ENCODE measurements around the gene PDE1C. TPM values are rescaled to one million over a fixed set of nuclear protein-coding genes. Genes with fewer than 3 reads are reported as not detected.

The PDE1C gene
- total RNA-seq, 1 donor from 2014 or later: 23.3 TPM

- DNase-seq (ENCODE audit: low spot score) (no peak), ATAC-seq (no peak)
- intact Hi-C loops (cut with DNase I): no loop called here
Observed at GRCh38 chr7:31962246-31962645, 108.0 kb downstream of the PDE1C start.

- ATAC-seq: no peak
- intact Hi-C loops (cut with DNase I): no loop called here
Observed at GRCh38 chr7:31958226-31958625, 112.0 kb downstream of the PDE1C start.

GRCh38 chr7:31957756-31958155, 112.5 kb downstream of the PDE1C start:
- ATAC-seq (no peak), DNase-seq (ENCODE audit: low spot score) (no peak)
- intact Hi-C loops (cut with DNase I): no loop called here

More at GRCh38 chr7:31958226-31958625, 112.0 kb downstream of the PDE1C start:
- DNase-seq (ENCODE audit: low spot score): no peak

DNA sequence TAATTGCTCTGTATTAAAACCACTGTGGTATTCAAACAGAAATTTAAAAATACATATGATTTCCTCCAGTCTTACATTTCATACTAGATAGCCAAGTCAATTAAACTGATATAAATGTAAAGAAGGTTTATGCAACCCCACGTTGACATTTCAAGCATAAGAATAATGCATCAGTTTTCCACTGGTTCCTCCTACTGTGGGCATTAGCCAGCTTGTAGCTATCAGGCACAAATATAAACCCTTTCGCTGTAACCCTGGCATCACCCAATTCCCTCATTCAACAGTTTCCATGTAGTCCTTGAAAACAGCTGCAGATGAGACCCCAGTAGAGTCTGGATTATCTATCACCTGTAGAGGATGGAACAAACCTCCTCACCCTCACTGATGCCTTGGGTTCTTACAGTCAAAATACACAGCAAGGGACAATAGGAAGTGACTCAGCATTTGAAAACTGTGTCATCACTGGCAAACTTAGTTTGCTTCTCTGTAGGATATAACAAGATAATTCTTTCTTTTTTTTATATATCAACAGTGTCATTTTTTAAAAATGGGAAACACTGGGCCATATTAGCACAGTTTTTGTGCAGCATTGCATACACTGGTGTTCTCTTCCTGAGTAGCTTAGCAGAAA, 113.0 kb downstream of the PDE1C start:
- ATAC-seq: no peak
- no peak for DNase-seq (ENCODE audit: low spot score)
- intact Hi-C loops (cut with DNase I): no loop called here

DNA sequence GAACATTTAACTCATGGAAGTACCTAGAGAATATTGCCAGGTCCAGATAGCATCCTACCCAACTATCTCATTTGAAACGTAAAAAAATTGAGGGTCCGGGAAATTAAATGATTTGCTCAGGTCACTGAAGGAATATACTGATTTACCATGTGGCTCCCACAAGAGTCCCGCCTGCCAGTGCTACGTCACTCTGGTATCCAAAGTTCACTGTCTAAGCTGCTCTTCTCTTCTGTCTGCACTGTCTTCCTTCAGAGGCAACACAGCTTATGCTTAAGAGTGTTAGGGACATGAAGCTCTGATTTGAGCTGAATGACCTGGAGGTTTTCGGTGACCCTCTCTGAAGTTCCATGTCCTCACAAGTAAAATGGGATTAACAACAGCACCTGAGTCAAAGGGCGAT, 114.6 kb downstream of the PDE1C start:
- DNase-seq (ENCODE audit: low spot score): no peak

DNA sequence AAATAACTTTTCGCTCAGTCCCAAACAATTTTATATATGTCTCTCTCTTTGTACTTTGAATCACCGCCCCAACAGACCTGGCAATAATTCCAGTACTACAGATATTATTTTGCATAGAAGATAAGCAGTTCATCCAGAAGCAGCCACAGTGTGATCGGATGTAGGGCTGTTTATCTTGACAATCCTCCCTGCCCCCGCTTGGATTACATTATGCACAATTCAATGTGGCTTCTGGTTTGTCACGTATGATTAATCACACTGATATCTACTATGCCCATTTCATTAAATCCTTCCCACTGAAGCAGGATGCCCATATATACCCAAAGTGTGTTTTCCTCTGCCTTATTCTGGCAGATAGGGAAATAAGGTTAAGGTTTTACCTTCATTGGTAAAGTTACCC, 115.2 kb downstream of the PDE1C start:
- DNase-seq (ENCODE audit: low spot score): no peak
- no peak for ATAC-seq
- intact Hi-C loops (cut with DNase I): no loop called here

More for the DNA sequence above, 114.6 kb downstream of the PDE1C start:
- ATAC-seq: no peak
- intact Hi-C loops (cut with DNase I): no loop called here

DNA sequence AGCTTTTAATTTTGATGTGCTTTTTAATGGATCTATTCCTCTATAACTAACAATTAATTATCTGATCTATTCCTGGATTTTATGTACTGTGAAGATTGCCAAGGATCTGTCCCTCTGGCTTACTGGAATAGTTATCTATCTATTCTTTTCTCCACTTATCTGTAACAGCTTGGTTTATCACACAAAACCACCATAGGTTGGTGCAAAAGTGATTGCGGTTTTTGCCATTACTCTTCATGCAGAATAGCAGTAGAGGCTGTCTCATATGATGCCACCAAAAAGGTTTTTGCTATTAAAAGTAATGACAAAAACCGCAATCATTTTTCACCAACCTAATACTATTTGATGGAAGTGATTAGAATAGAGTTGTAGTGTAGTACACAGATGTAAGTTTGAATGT, 115.7 kb downstream of the PDE1C start:
- intact Hi-C loops (cut with DNase I): loop anchor here (5.0 kb wide), 1 partner anchor 1722 kb away; no protein-coding TSS in a partner anchor
- ATAC-seq (no peak), DNase-seq (ENCODE audit: low spot score) (no peak)

- no peak for DNase-seq (ENCODE audit: low spot score)
- intact Hi-C loops (cut with DNase I): loop anchor here (5.0 kb wide), 1 partner anchor 1721 kb away; no protein-coding TSS in a partner anchor
- ATAC-seq: no peak
Observed at GRCh38 chr7:31953432-31953831, 116.8 kb downstream of the PDE1C start.

DNA sequence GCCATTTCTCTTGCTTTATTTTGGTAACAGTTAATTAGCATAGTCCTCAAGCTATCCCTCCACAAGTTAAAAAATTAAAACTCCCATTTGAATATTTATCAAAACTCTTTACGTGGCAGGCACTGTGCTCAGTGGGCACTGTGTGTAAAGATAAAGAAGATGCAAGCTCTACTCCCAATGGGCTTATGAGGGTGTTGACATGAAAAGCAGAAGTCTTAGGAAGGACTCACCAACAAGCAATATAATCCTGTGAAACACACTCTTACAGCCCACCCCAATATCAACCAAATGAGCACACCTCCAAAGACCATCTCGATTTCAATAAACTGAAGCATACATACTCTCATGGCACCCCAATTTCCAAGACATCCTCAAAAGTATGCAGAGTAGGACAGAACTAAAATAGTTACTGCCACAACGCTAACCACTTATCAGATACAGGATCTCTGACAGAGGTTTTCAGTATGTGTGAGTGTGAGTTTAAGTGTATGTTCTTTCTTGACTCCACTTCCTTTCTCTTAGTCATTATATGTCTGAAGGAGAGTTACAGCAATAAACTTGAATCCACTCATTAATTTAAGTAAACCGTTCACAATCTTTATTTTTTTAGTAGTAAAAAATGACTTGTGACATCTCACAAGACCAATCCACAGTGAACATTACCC, 120.0 kb downstream of the PDE1C start:
- DNase-seq (ENCODE audit: low spot score): no peak
- no peak for ATAC-seq
- intact Hi-C loops (cut with DNase I): loop anchor here (5.0 kb wide), 1 partner anchor 1718 kb away; no protein-coding TSS in a partner anchor

- intact Hi-C loops (cut with DNase I): no loop called here
- ATAC-seq (no peak), DNase-seq (ENCODE audit: low spot score) (no peak)
Observed at GRCh38 chr7:31948029-31948428, 122.2 kb downstream of the PDE1C start.

DNA sequence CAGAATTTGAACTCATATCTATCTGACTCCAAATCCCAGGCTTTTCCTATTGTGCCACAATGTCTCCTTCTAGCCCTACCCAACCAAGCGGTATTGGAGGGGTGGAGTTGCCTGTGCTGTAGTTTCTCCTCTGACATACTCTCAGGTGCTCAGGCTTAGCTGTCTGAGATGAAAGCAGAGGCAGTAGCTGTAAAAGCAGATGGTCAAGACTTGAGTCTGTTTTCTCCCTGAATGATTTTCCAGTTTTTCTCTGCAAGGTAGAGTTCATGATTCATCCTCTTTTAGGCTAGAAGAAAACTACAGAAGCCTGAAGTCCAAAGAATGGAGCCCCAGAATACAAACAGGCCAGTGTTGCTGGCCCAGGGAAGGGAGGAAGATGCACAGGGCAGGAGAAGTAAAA, 130.0 kb downstream of the PDE1C start:
- ATAC-seq (no peak), DNase-seq (ENCODE audit: low spot score) (no peak)
- intact Hi-C loops (cut with DNase I): no loop called here

DNA sequence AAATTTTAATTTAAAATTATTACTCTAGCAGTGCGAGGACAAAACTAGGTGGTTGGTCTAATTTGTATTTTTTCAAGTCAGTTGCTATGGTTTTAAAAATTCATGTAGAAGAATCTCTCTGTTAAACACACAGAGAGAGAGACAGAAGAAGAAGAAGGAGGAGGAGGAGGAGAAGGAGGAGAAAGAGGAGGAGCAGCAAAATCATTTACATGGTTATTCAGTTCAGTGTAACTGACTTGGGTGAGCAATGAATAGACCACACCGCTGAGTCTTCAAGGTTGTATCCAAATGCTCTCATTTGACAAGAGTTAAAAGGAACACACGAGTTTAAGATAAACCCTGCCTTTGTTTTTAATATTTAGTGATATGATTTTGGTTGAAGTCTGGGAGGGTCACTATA, 131.1 kb downstream of the PDE1C start:
- intact Hi-C loops (cut with DNase I): no loop called here

GRCh38 chr7:31938650-31939049, 131.6 kb downstream of the PDE1C start:
- intact Hi-C loops (cut with DNase I): no loop called here
- DNase-seq (ENCODE audit: low spot score): no peak
- ATAC-seq: no peak

More for the DNA sequence above, 131.1 kb downstream of the PDE1C start:
- ATAC-seq (no peak), DNase-seq (ENCODE audit: low spot score) (no peak)

- DNase-seq (ENCODE audit: low spot score) (no peak), ATAC-seq (no peak)
- intact Hi-C loops (cut with DNase I): no loop called here
Observed at GRCh38 chr7:31937982-31938381, 132.2 kb downstream of the PDE1C start.

DNA sequence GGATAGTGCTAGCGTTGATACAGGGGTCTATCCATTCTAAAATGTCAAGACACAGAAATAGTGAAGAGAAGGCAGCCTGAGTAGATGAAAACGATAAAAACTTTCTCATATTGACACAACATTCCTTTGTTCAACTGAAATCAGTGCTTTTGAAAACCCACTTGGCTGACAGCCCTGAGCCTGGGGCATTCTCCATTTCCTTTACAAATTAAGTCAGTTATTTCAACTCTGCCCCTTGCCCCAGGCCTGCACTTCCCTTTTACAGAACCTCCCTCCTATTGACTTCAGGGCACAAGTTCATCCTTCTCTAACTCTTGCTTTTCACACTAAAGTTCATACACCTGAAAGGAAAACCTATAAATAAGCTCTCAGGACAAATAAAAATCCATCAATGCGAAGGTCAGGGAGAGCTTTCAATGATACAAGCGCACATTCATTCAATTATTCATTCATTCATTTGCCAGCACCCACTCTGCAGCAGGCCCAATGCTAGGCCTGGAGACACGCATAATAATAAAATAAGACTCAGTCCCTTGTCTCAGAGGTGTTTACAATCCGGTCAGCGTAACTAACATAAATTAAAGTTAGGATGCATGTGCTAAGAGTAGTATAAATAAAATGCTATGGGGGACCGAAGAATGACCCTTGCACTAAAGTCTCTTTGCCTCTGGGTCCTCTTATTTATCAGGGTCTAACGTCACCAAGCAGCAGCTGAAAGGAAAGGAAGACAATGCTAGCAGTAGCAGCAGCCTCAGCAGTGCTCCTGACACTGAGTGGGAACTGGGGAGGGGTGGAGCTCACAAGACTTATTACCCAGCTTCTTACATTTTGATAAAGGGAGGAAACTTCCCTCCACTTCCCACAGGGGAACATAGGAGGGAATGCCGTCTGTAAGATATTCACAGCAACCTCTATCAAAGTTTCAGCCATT, 134.8 kb downstream of the PDE1C start:
- DNase-seq (ENCODE audit: low spot score) (no peak), ATAC-seq (no peak)
- intact Hi-C loops (cut with DNase I): no loop called here

GRCh38 chr7:31934551-31934950, 135.7 kb downstream of the PDE1C start:
- intact Hi-C loops (cut with DNase I): no loop called here
- ATAC-seq: no peak
- DNase-seq (ENCODE audit: low spot score): no peak

GRCh38 chr7:31933481-31933880, 136.7 kb downstream of the PDE1C start:
- no peak for ATAC-seq
- intact Hi-C loops (cut with DNase I): no loop called here
- DNase-seq (ENCODE audit: low spot score): no peak

- intact Hi-C loops (cut with DNase I): no loop called here
- no peak for ATAC-seq
- no peak for DNase-seq (ENCODE audit: low spot score)
Observed at GRCh38 chr7:31926991-31927584, 143.1 kb downstream of the PDE1C start.

DNA sequence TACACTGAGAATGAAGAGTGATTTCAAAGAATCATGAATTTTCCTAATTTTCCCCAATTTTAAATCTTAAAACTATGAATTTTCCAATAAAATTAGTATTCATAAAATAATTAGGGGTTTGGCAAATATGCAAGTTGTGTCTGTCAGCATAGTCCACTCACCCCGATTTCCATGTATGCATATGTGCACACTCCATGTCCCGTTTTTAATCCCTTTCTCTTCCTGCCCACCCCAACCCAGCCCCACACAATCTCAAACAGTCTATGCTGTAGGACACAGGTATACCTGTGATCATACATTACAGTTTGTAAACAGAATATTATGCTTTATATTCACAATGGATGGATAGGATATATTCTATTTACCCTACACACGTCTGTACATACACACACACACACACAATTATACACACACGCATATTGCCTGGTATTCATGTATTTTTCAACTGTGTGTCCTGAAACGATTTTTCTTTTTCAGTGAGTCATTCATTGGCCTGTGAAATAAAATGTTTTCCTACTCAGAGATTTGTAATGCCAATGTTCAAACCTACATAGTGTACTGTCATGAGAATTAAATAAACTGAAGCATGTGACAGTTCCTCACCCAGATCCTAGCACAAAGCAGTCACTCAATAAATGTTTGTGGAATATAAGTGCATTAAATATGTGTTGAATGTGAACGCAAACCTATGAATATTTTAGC, 144.3 kb downstream of the PDE1C start:
- intact Hi-C loops (cut with DNase I): no loop called here
- DNase-seq (ENCODE audit: low spot score) (no peak), ATAC-seq (no peak)
